Measurements from ENCODE around the gene FGB.

Gene FGB

GRCh38 chr4:154578919-154579318 is 16.1 kb downstream of the FGB start:
- Histone ChIP-seq H3K27ac (ENCODE audit: insufficient read depth in 1 of 2, low read depth in 1 of 2, low read length in 2 of 2, poor library complexity in 1 of 2, severe bottlenecking in 2 of 2) (no peak overlapping the region), H3K4me3 (ENCODE audit: control insufficient read depth in 1 of 7, extremely low read depth in 1 of 7, insufficient read depth in 4 of 7, low read depth in 2 of 7, low read length in 6 of 7) (no peak overlapping the region), H3K27me3 (replicated peaks in 2 of 5; ENCODE audit: control insufficient read depth in 4 of 5, insufficient read depth in 5 of 5, low read length in 4 of 5) (no peaks in the 10 kb centered on the region), H3K9me3 (ENCODE audit: control extremely low read depth in 1 of 5, control insufficient read depth in 4 of 5, insufficient read depth in 2 of 5, low read depth in 1 of 5, low read length in 4 of 5) (no peaks in the 10 kb centered on the region), H3K36me3 (ENCODE audit: control insufficient read depth in 4 of 4, insufficient read depth in 4 of 4, low read length in 3 of 4) (no peaks in the 10 kb centered on the region), H3K4me1 (ENCODE audit: control extremely low read depth in 1 of 4, control insufficient read depth in 4 of 4, insufficient read depth in 4 of 4, low read length in 3 of 4) (no peaks in the 10 kb centered on the region)
- WGBS (ENCODE audit: insufficient coverage), result no CpG with 5 or more reads among the region's 1 CpG
- peak in 1 of 3 donors; percentile 34 for DNase-seq
- ChIA-PET POLR2A (no interaction called here), CTCF (interaction anchor here (1.3 to 1.8 kb wide), 2 partner anchors 20 to 44 kb away, joined by 4 to 7 read pairs; no protein-coding TSS in a partner anchor)

GRCh38 chr4:154579927-154580326 is 17.1 kb downstream of the FGB start:
- Histone ChIP-seq H3K27me3 (replicated peaks in 2 of 5; ENCODE audit: control insufficient read depth in 4 of 5, insufficient read depth in 5 of 5, low read length in 4 of 5) (no peaks in the 10 kb centered on the region), H3K4me3 (ENCODE audit: control insufficient read depth in 1 of 7, extremely low read depth in 1 of 7, insufficient read depth in 4 of 7, low read depth in 2 of 7, low read length in 6 of 7) (no peak overlapping the region), H3K9me3 (ENCODE audit: control extremely low read depth in 1 of 5, control insufficient read depth in 4 of 5, insufficient read depth in 2 of 5, low read depth in 1 of 5, low read length in 4 of 5) (no peaks in the 10 kb centered on the region), H3K36me3 (ENCODE audit: control insufficient read depth in 4 of 4, insufficient read depth in 4 of 4, low read length in 3 of 4) (no peaks in the 10 kb centered on the region), H3K27ac (ENCODE audit: insufficient read depth in 1 of 2, low read depth in 1 of 2, low read length in 2 of 2, poor library complexity in 1 of 2, severe bottlenecking in 2 of 2) (no peak overlapping the region), H3K4me1 (ENCODE audit: control extremely low read depth in 1 of 4, control insufficient read depth in 4 of 4, insufficient read depth in 4 of 4, low read length in 3 of 4) (no peaks in the 10 kb centered on the region)
- ChIA-PET POLR2A (no interaction called here), CTCF (interaction anchor here (1.3 to 1.6 kb wide), 2 partner anchors 21 to 43 kb away, joined by 4 read pairs; no protein-coding TSS in a partner anchor)
- no peak for DNase-seq

- POLR2A ChIA-PET, result no interaction called here
- WGBS (ENCODE audit: insufficient coverage), result 100% methylated on average over 1 of the region's 2 CpGs
Observed at GRCh38 chr4:154582723-154583122, 19.9 kb downstream of the FGB start.

GRCh38 chr4:154583230-154583629 is 20.4 kb downstream of the FGB start:
- DNase-seq, result no peak
- ChIA-PET POLR2A (no interaction called here), CTCF (interaction anchor here (0.7 to 1.1 kb wide), 2 partner anchors 24 to 36 kb away, joined by 3 read pairs; no protein-coding TSS in a partner anchor)
- Histone ChIP-seq H3K27ac (ENCODE audit: insufficient read depth in 1 of 2, low read depth in 1 of 2, low read length in 2 of 2, poor library complexity in 1 of 2, severe bottlenecking in 2 of 2) (no peak overlapping the region), H3K36me3 (ENCODE audit: control insufficient read depth in 4 of 4, insufficient read depth in 4 of 4, low read length in 3 of 4) (no peaks in the 10 kb centered on the region), H3K9me3 (ENCODE audit: control extremely low read depth in 1 of 5, control insufficient read depth in 4 of 5, insufficient read depth in 2 of 5, low read depth in 1 of 5, low read length in 4 of 5) (no peaks in the 10 kb centered on the region), H3K4me1 (ENCODE audit: control extremely low read depth in 1 of 4, control insufficient read depth in 4 of 4, insufficient read depth in 4 of 4, low read length in 3 of 4) (no peaks in the 10 kb centered on the region), H3K4me3 (ENCODE audit: control insufficient read depth in 1 of 7, extremely low read depth in 1 of 7, insufficient read depth in 4 of 7, low read depth in 2 of 7, low read length in 6 of 7) (no peak overlapping the region), H3K27me3 (replicated peaks in 2 of 5; ENCODE audit: control insufficient read depth in 4 of 5, insufficient read depth in 5 of 5, low read length in 4 of 5) (peaks cover 0 to 2% (median 0%) of the 10 kb centered on the region in 5 experiments)
- WGBS (ENCODE audit: insufficient coverage), result no CpG with 5 or more reads among the region's 3 CpGs

More at GRCh38 chr4:154582723-154583122, 19.9 kb downstream of the FGB start:
- Histone ChIP-seq H3K27me3 (replicated peaks in 2 of 5; ENCODE audit: control insufficient read depth in 4 of 5, insufficient read depth in 5 of 5, low read length in 4 of 5) (peaks cover 0 to under 1% (median 0%) of the 10 kb centered on the region in 5 experiments), H3K36me3 (ENCODE audit: control insufficient read depth in 4 of 4, insufficient read depth in 4 of 4, low read length in 3 of 4) (no peaks in the 10 kb centered on the region), H3K9me3 (ENCODE audit: control extremely low read depth in 1 of 5, control insufficient read depth in 4 of 5, insufficient read depth in 2 of 5, low read depth in 1 of 5, low read length in 4 of 5) (no peaks in the 10 kb centered on the region), H3K27ac (ENCODE audit: insufficient read depth in 1 of 2, low read depth in 1 of 2, low read length in 2 of 2, poor library complexity in 1 of 2, severe bottlenecking in 2 of 2) (no peak overlapping the region), H3K4me3 (ENCODE audit: control insufficient read depth in 1 of 7, extremely low read depth in 1 of 7, insufficient read depth in 4 of 7, low read depth in 2 of 7, low read length in 6 of 7) (no peak overlapping the region), H3K4me1 (ENCODE audit: control extremely low read depth in 1 of 4, control insufficient read depth in 4 of 4, insufficient read depth in 4 of 4, low read length in 3 of 4) (no peaks in the 10 kb centered on the region)
- DNase-seq, result no peak
- CTCF ChIA-PET, result interaction anchor here (0.7 to 1.1 kb wide), 2 partner anchors 23 to 36 kb away, joined by 3 read pairs; no protein-coding TSS in a partner anchor

GRCh38 chr4:154583677-154584076 is 20.9 kb downstream of the FGB start:
- ChIA-PET CTCF (no interaction called here), POLR2A (no interaction called here)
- no peak for DNase-seq
- Histone ChIP-seq H3K4me3 (ENCODE audit: control insufficient read depth in 1 of 7, extremely low read depth in 1 of 7, insufficient read depth in 4 of 7, low read depth in 2 of 7, low read length in 6 of 7) (no peak overlapping the region), H3K4me1 (ENCODE audit: control extremely low read depth in 1 of 4, control insufficient read depth in 4 of 4, insufficient read depth in 4 of 4, low read length in 3 of 4) (no peaks in the 10 kb centered on the region), H3K36me3 (ENCODE audit: control insufficient read depth in 4 of 4, insufficient read depth in 4 of 4, low read length in 3 of 4) (no peaks in the 10 kb centered on the region), H3K27ac (ENCODE audit: insufficient read depth in 1 of 2, low read depth in 1 of 2, low read length in 2 of 2, poor library complexity in 1 of 2, severe bottlenecking in 2 of 2) (no peak overlapping the region), H3K9me3 (ENCODE audit: control extremely low read depth in 1 of 5, control insufficient read depth in 4 of 5, insufficient read depth in 2 of 5, low read depth in 1 of 5, low read length in 4 of 5) (no peaks in the 10 kb centered on the region), H3K27me3 (replicated peaks in 2 of 5; ENCODE audit: control insufficient read depth in 4 of 5, insufficient read depth in 5 of 5, low read length in 4 of 5) (peaks cover 0 to 2% (median 0%) of the 10 kb centered on the region in 5 experiments)

- Histone ChIP-seq H3K4me3 (ENCODE audit: control insufficient read depth in 1 of 7, extremely low read depth in 1 of 7, insufficient read depth in 4 of 7, low read depth in 2 of 7, low read length in 6 of 7) (no peak overlapping the region), H3K27me3 (replicated peaks in 2 of 5; ENCODE audit: control insufficient read depth in 4 of 5, insufficient read depth in 5 of 5, low read length in 4 of 5) (peaks cover 0 to 2% (median 0%) of the 10 kb centered on the region in 5 experiments), H3K36me3 (ENCODE audit: control insufficient read depth in 4 of 4, insufficient read depth in 4 of 4, low read length in 3 of 4) (no peaks in the 10 kb centered on the region), H3K27ac (ENCODE audit: insufficient read depth in 1 of 2, low read depth in 1 of 2, low read length in 2 of 2, poor library complexity in 1 of 2, severe bottlenecking in 2 of 2) (no peak overlapping the region), H3K4me1 (ENCODE audit: control extremely low read depth in 1 of 4, control insufficient read depth in 4 of 4, insufficient read depth in 4 of 4, low read length in 3 of 4) (no peaks in the 10 kb centered on the region), H3K9me3 (ENCODE audit: control extremely low read depth in 1 of 5, control insufficient read depth in 4 of 5, insufficient read depth in 2 of 5, low read depth in 1 of 5, low read length in 4 of 5) (no peaks in the 10 kb centered on the region)
- 95% methylated on average over 4 of the region's 5 CpGs for WGBS (ENCODE audit: insufficient coverage)
- CTCF ChIA-PET, result interaction anchor here (1.1 kb wide), 1 partner anchor 29 kb away, joined by 3 read pairs; the partner anchor contains the start of gene FGG
- DNase-seq, result no peak
- POLR2A ChIA-PET, result no interaction called here
Observed at GRCh38 chr4:154584259-154584658, 21.4 kb downstream of the FGB start.

- Histone ChIP-seq H3K27me3 (replicated peaks in 2 of 5; ENCODE audit: control insufficient read depth in 4 of 5, insufficient read depth in 5 of 5, low read length in 4 of 5) (peaks cover 0 to 2% (median 0%) of the 10 kb centered on the region in 5 experiments), H3K9me3 (ENCODE audit: control extremely low read depth in 1 of 5, control insufficient read depth in 4 of 5, insufficient read depth in 2 of 5, low read depth in 1 of 5, low read length in 4 of 5) (no peaks in the 10 kb centered on the region), H3K36me3 (ENCODE audit: control insufficient read depth in 4 of 4, insufficient read depth in 4 of 4, low read length in 3 of 4) (no peaks in the 10 kb centered on the region), H3K4me3 (ENCODE audit: control insufficient read depth in 1 of 7, extremely low read depth in 1 of 7, insufficient read depth in 4 of 7, low read depth in 2 of 7, low read length in 6 of 7) (no peak overlapping the region), H3K27ac (ENCODE audit: insufficient read depth in 1 of 2, low read depth in 1 of 2, low read length in 2 of 2, poor library complexity in 1 of 2, severe bottlenecking in 2 of 2) (no peak overlapping the region), H3K4me1 (ENCODE audit: control extremely low read depth in 1 of 4, control insufficient read depth in 4 of 4, insufficient read depth in 4 of 4, low read length in 3 of 4) (no peaks in the 10 kb centered on the region)
- DNase-seq, result no peak
- 96% methylated on average over 9 of the region's 10 CpGs for WGBS (ENCODE audit: insufficient coverage)
- ChIA-PET POLR2A (interaction anchor here (0.6 kb wide), 1 partner anchor 12 kb away, joined by 3 read pairs; no protein-coding TSS in a partner anchor), CTCF (interaction anchor here (0.9 to 1.1 kb wide), 3 partner anchors 10 to 27 kb away, joined by 3 to 4 read pairs (median 3); partner anchors contain the start of gene FGG)
Observed at GRCh38 chr4:154585369-154586018, 22.7 kb downstream of the FGB start.

Measured in common myeloid progenitor, CD34-positive (primary cell).